GM19351 (cell line): ENCODE measurements around the gene ZFP69B.

ENCODE experiments used
- ATAC-seq: cut with Tn5 transposase; IDR thresholded peaks from one replicate; pipeline ENCODE4 v1.9.1; 2021; ENCODE audit warnings: mild to moderate bottlenecking, moderate library complexity; ENCODE audit not compliant: unreplicated experiment

The ZFP69B gene

GRCh38 chr1:40449684-40450494 is at the start of gene ZFP69B:
Gene ZFP69B (plus strand): TSS chr1:40450476. CDS start chr1:40450962, 486 bp downstream.
- ATAC-seq, result peak; percentile 74

- ATAC-seq, result no peak
Measured at GRCh38 chr1:40401473-40402201, 48.6 kb upstream of the ZFP69B start.

GRCh38 chr1:40404670-40405462 is 45.4 kb upstream of the ZFP69B start:
- ATAC-seq, result no peak

- ATAC-seq, result no peak
Measured at GRCh38 chr1:40405812-40406211, 44.5 kb upstream of the ZFP69B start.

- no peak for ATAC-seq
Measured at GRCh38 chr1:40407453-40407852, 42.8 kb upstream of the ZFP69B start.

GRCh38 chr1:40409467-40409866 is 40.8 kb upstream of the ZFP69B start:
- no peak for ATAC-seq

GRCh38 chr1:40411294-40411693 is 39.0 kb upstream of the ZFP69B start:
- ATAC-seq, result no peak

GRCh38 chr1:40411843-40412242 is 38.4 kb upstream of the ZFP69B start:
- ATAC-seq, result no peak

GRCh38 chr1:40413527-40414252 is 36.6 kb upstream of the ZFP69B start:
- no peak for ATAC-seq

GRCh38 chr1:40414331-40414730 is 35.9 kb upstream of the ZFP69B start:
- ATAC-seq, result no peak

- ATAC-seq, result no peak
Measured at GRCh38 chr1:40416709-40417108, 33.6 kb upstream of the ZFP69B start.

GRCh38 chr1:40421431-40422384 is 28.6 kb upstream of the ZFP69B start:
- ATAC-seq, result no peak

GRCh38 chr1:40422630-40423263 is 27.5 kb upstream of the ZFP69B start:
- ATAC-seq, result no peak

- no peak for ATAC-seq
Measured at GRCh38 chr1:40423264-40423642, 27.0 kb upstream of the ZFP69B start.

- ATAC-seq, result no peak
Measured at GRCh38 chr1:40423951-40424618, 26.2 kb upstream of the ZFP69B start.

GRCh38 chr1:40425198-40425597 is 25.1 kb upstream of the ZFP69B start:
- ATAC-seq, result no peak

- no peak for ATAC-seq
Measured at GRCh38 chr1:40431385-40431784, 18.9 kb upstream of the ZFP69B start.

- ATAC-seq, result no peak
Measured at GRCh38 chr1:40432644-40433390, 17.5 kb upstream of the ZFP69B start.
